Small intestine (tissue), 7 donors: ENCODE results near the gene PNMA6F. TPM values are rescaled to one million over a fixed set of nuclear protein-coding genes. Genes with fewer than 3 reads are reported as not detected.
"Not testable (repeated sequence)": the region's sequence is repeated elsewhere in the genome, so short reads cannot be mapped to it uniquely, and the experiment has no call there.

Experiments
- DNase-seq, 2 donors: peaks; one replicate each; pipeline versions ENCODE4 v3.0.0 to v3.0.0-alpha.2; 2013
- FAIRE-seq: peaks from 2 replicates; lab custom pipeline; 2012; peaks lifted over from hg19 to GRCh38; lab: Jason Lieb, UNC
- H3K27ac ChIP-seq, 3 donors: one replicate each; pipeline ENCODE4 v1.5.1; 2013; ENCODE audit warnings: low read length in 2 of 3, mild to moderate bottlenecking in 2 of 3, control low read depth in 1 of 3, inconsistent platforms in 1 of 3, low read depth in 1 of 3, moderate library complexity in 1 of 3
- H3K27me3 ChIP-seq, 3 donors: one replicate each; pipeline ENCODE4 v1.6.1; 2013; ENCODE audit warnings: low read length in 3 of 3, inconsistent platforms in 1 of 3; ENCODE audit not compliant: control insufficient read depth in 3 of 3, insufficient read depth in 3 of 3
- H3K36me3 ChIP-seq, 3 donors: one replicate each; pipeline ENCODE4 v1.6.1; 2013; ENCODE audit warnings: low read length in 3 of 3, inconsistent platforms in 1 of 3, low read depth in 1 of 3, mild to moderate bottlenecking in 1 of 3, moderate library complexity in 1 of 3; ENCODE audit not compliant: control insufficient read depth in 3 of 3, insufficient read depth in 2 of 3
- H3K4me1 ChIP-seq, 3 donors: one replicate each; pipeline ENCODE4 v1.6.1; 2013; ENCODE audit warnings: low read length in 2 of 3, inconsistent platforms in 1 of 3, low read depth in 1 of 3, mild to moderate bottlenecking in 1 of 3, moderate library complexity in 1 of 3; ENCODE audit not compliant: control insufficient read depth in 3 of 3, insufficient read depth in 2 of 3
- H3K4me3 ChIP-seq, 3 donors: one replicate each; pipeline ENCODE4 v1.5.1; 2013; ENCODE audit warnings: low read length in 3 of 3, control low read depth in 1 of 3, inconsistent platforms in 1 of 3, low read depth in 1 of 3, mild to moderate bottlenecking in 1 of 3, moderate library complexity in 1 of 3
- H3K9me3 ChIP-seq, 2 donors: one replicate each; pipeline ENCODE4 v1.6.1; 2013; ENCODE audit warnings: low read depth in 1 of 2, low read length in 1 of 2; ENCODE audit not compliant: control insufficient read depth in 2 of 2, insufficient read depth in 1 of 2
- WGBS, 3 donors: extraction: QIAGEN DNeasy Blood & Tissue Kit; methylation state at CpG; one replicate each; pipeline ENCODE4 v1.1.7; 2013; 5-methylcytosine and 5-hydroxymethylcytosine counted together
- polyA plus RNA-seq, 4 donors: library from polyadenylated mRNA; stranded (reverse) in 3 of 4; unstranded in 1 of 4; fragments of 200-250 nt in 3 of 4; fragments of 120-200 nt in 1 of 4; gene quantifications; one replicate each; pipeline versions ENCODE4 v1.2.1 to v1.2.3, GENCODE V29; 2013
- donor health status: healthy with polysubstance abuse.
- donor health status: control.
- donor health status: control.
- donor health status: Bipolar disorder and iron deficiency.
- donor health status: healthy.

The PNMA6F gene
- polyA plus RNA-seq, 4 donors, result 0.01 TPM; not detected in 3

- FAIRE-seq, result no peak
- Histone ChIP-seq H3K4me1 (no peaks in the 10 kb centered on the region), H3K27ac (peak within 1 kb of the TSS in 1 of 3 donors; percentile 68), H3K27me3 (peaks cover 0 to 3% (median 0%) of the 10 kb centered on the region in 3 donors), H3K36me3 (peaks cover 0 to 4% (median 0%) of the 10 kb centered on the region in 3 donors), H3K9me3 (no peaks in the 10 kb centered on the region), H3K4me3 (peak within 1 kb of the TSS; percentile 66 to 83 (median 73))
- peak; percentile 80 to 84 for DNase-seq
- whole genome bisulfite sequencing, 3 donors, result 1 to 32% (median 21%) methylated on average over 37 to 86 of the region's 86 CpGs
Observed at GRCh38 chrX:153333821-153334653, 12.5 kb upstream of the PNMA6F start, which contains the start of gene ZNF275. ZNF275 (plus strand) TSS chrX:153334153; CDS start chrX:153336680, 2,527 bp downstream.

DNA sequence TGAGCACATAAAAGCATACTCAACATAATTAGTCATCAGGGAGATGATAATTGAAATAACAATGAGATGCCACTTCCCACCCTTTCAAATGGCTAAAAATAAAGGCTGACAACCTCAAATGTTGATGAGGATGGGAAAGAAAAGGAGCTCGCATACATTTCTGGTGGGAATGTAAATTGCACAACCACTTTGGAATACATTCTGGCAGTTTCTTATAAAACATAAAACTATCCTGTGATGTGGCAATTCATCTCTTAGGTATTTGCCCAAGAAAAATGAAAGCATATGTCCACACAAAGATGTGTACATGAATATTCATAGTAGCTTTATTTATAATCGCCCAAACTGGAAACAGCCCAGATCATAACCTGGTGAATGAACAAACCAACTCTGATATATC is 11.7 kb upstream of the PNMA6F start:
- FAIRE-seq, result no peak

DNA sequence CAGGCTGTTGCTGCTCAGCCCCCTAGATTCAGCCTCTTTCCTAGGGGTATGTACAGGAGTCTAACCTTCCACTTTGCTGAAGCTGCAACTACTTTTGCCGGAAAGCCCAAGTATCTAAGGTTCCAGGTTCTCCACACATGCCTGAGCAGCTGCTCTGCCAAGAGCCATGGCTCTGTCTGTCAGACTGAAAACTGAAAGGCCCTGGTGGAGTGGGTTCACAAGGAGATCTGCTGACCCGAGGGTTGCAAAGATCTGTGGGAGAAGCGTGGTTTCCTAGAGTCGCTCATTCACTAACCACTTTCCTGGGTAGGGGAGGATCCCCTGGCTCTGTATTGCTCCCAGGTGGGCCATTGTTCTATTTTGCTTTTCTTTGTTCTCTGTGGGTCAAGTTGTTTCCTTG is 6.0 kb upstream of the PNMA6F start:
- no peaks in the 10 kb centered on the region for H3K4me1 ChIP-seq
- DNase-seq (no peak), FAIRE-seq (no peak)
- no peaks in the 10 kb centered on the region for H3K9me3 ChIP-seq
- H3K36me3 ChIP-seq, result no peaks in the 10 kb centered on the region
- H3K27me3 ChIP-seq, result peaks cover 0 to 8% (median 0%) of the 10 kb centered on the region in 3 donors
- no peak overlapping the region for H3K27ac ChIP-seq
- no peak overlapping the region for H3K4me3 ChIP-seq
- WGBS, 3 donors, result 75 to 93% (median 75%) methylated on average over 4 of the region's 4 CpGs

More for the DNA sequence above, 11.7 kb upstream of the PNMA6F start:
- DNase-seq, result no peak
- H3K4me3 ChIP-seq, result no peak overlapping the region
- no peak overlapping the region for H3K27ac ChIP-seq
- no peaks in the 10 kb centered on the region for H3K9me3 ChIP-seq
- H3K36me3 ChIP-seq, result peaks cover 0 to 2% (median 0%) of the 10 kb centered on the region in 3 donors
- WGBS, 3 donors, result 41 to 64% (median 46%) methylated on average over 2 of the region's 2 CpGs
- H3K4me1 ChIP-seq, result no peaks in the 10 kb centered on the region
- H3K27me3 ChIP-seq, result peaks cover 0 to 3% (median 0%) of the 10 kb centered on the region in 3 donors

GRCh38 chrX:153320555-153321184 is 897 bp downstream of the PNMA6F start:
- Histone ChIP-seq H3K27ac (no peak overlapping the region), H3K4me1 (no peaks in the 10 kb centered on the region), H3K27me3 (peaks cover 0 to 12% (median 3%) of the 10 kb centered on the region in 3 donors), H3K9me3 (no peaks in the 10 kb centered on the region), H3K36me3 (no peaks in the 10 kb centered on the region), H3K4me3 (no peak overlapping the region)
- no peak for FAIRE-seq
- no peak for DNase-seq
- WGBS, 3 donors, result 16 to 38% (median 29%) methylated on average over 5 to 9 of the region's 13 CpGs

DNA sequence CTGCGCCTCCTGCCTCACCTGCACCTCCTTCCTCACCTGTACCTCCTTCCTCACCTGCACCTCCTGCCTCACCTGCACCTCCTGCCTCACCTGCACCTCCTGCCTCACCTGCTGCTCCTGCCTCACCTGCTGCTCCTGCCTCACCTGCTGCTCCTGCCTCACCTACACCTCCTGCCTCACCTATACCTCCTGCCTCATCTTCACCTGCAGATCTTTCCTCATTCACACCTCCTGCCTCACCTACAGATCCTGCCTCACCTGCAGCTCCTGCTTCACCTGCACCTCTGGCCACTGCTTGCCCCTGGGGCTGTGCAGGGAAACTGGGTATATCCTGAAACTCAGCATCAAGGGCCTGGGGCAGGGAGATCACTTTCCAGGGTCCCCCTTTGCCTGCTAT is 1.5 kb downstream of the PNMA6F start:
- not testable (repeated sequence) for H3K4me3 ChIP-seq, H3K36me3 ChIP-seq, FAIRE-seq, DNase-seq, H3K9me3 ChIP-seq, H3K4me1 ChIP-seq, H3K27ac ChIP-seq
- H3K27me3 ChIP-seq, result peaks cover 0 to 12% (median 3%) of the 10 kb centered on the region in 3 donors
- 60 to 91% (median 80%) methylated on average over 1 of the region's 1 CpG for WGBS, 3 donors

- Histone ChIP-seq H3K4me1 (no peaks in the 10 kb centered on the region), H3K27ac (no peak overlapping the region), H3K36me3 (no peaks in the 10 kb centered on the region), H3K27me3 (peaks cover 0 to 12% (median 3%) of the 10 kb centered on the region in 3 donors), H3K4me3 (no peak overlapping the region), H3K9me3 (no peaks in the 10 kb centered on the region)
- FAIRE-seq, result no peak
- WGBS, 3 donors, result 66 to 75% (median 72%) methylated on average over 21 to 33 of the region's 33 CpGs
- DNase-seq, result no peak
Observed at GRCh38 chrX:153319295-153320046, 2.1 kb downstream of the PNMA6F start.

DNA sequence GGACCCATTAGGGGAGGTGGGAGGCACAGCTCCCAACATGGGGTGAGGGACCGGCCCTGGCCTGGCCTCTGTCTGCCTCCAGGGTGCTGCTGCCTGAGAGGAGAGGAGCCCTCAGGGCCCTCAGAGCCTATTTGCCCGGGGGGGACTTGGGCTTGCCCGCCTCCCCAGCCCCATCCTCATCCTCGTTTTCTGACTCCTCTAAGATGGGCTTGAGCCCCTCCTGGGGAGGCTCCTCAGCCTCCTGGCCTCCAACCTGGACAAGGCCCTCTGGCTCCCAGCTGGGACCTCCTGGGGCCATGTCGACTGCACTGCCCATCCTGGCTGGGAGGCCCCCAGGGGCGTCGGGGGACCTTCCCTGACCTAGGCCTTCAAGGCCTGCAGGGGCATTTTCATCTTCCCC is 2.8 kb downstream of the PNMA6F start:
- no peaks in the 10 kb centered on the region for H3K36me3 ChIP-seq
- H3K4me3 ChIP-seq, result no peak overlapping the region
- H3K27ac ChIP-seq, result no peak overlapping the region
- 60 to 89% (median 87%) methylated on average over 5 to 7 of the region's 7 CpGs for WGBS, 3 donors
- no peaks in the 10 kb centered on the region for H3K4me1 ChIP-seq
- H3K27me3 ChIP-seq, result peaks cover 0 to 12% (median 3%) of the 10 kb centered on the region in 3 donors
- FAIRE-seq (no peak), DNase-seq (no peak)
- no peaks in the 10 kb centered on the region for H3K9me3 ChIP-seq
